IMR-90 (cell line): ENCODE data around the gene RPS6KA5. TPM values are rescaled to one million over a fixed set of nuclear protein-coding genes. Genes with fewer than 3 reads are reported as not detected.
A peak's percentile ranks its signal among the peaks of the same experiment; 100 is the strongest.

Experiments used
- ATAC-seq: fragments of 200-7000 bp; cut with Tn5 transposase; 2 replicates; pipeline ENCODE4 v1.9.1; 2020; ENCODE audit warnings: low read depth, mild to moderate bottlenecking, moderate library complexity
- BruUV-seq: library from RNA; stranded (reverse); fragments of 400-500 nt; replicated peaks from 2 replicates; lab custom pipeline; 2021; lab: Mats Ljungman, UMichigan
- CTCF ChIA-PET: fragments of 300-600 bp; formaldehyde crosslinking; extraction: SDS; loops from one replicate; lab custom pipeline; 2021; ENCODE audit warnings: antibody characterized with exemption; lab: Yijun Ruan, JAX
- POLR2A ChIA-PET: fragments of 300-600 bp; sonication (Branson Sonifier 250); formaldehyde crosslinking; loops from one replicate; lab custom pipeline; 2022; ENCODE audit warnings: antibody characterized with exemption; ENCODE audit not compliant: unreplicated experiment; lab: Charles Lee
- DNase-seq: peaks from one replicate; pipeline ENCODE4 v3.0.0; 2013
- H2AFZ ChIP-seq: replicated peaks from 2 replicates; pipeline ENCODE3; 2013; ENCODE audit warnings: low read length, mild to moderate bottlenecking; ENCODE audit not compliant: poor library complexity
- H2AK5ac ChIP-seq: 2 replicates; pipeline ENCODE4 v1.6.1; 2013; ENCODE audit warnings: low read depth, low read length, inconsistent platforms
- H2AK9ac ChIP-seq: replicated peaks from 2 replicates; pipeline ENCODE3; 2013; ENCODE audit warnings: mild to moderate bottlenecking, low read depth, low read length, moderate library complexity; ENCODE audit not compliant: poor library complexity
- H2BK120ac ChIP-seq: 2 replicates; pipeline ENCODE4 v1.6.1; 2013; ENCODE audit warnings: low read depth, low read length, inconsistent platforms
- H2BK15ac ChIP-seq: 3 replicates; pipeline ENCODE4 v1.6.1; 2013; ENCODE audit warnings: low read depth, low read length, inconsistent platforms
- H2BK20ac ChIP-seq: 2 replicates; pipeline ENCODE4 v1.6.1; 2013; ENCODE audit warnings: low read depth, mild to moderate bottlenecking, inconsistent platforms, low read length, moderate library complexity
- H2BK5ac ChIP-seq: 2 replicates; pipeline ENCODE4 v1.6.1; 2013; ENCODE audit warnings: mild to moderate bottlenecking, low read depth, low read length, inconsistent platforms; ENCODE audit not compliant: poor library complexity, severe bottlenecking
- H3K14ac ChIP-seq: replicated peaks from 2 replicates; pipeline ENCODE4 v1.6.1; 2013; ENCODE audit warnings: low read depth, low read length, inconsistent platforms
- H3K18ac ChIP-seq: 2 replicates; pipeline ENCODE4 v1.6.1; 2013; ENCODE audit warnings: low read depth, low read length, control low read depth
- H3K23ac ChIP-seq: 2 replicates; pipeline ENCODE4 v1.6.1; 2013; ENCODE audit warnings: low read depth, low read length, inconsistent platforms
- H3K27ac ChIP-seq: 2 replicates; pipeline ENCODE4 v1.5.1; 2013; ENCODE audit warnings: mild to moderate bottlenecking, control low read depth, low read length; ENCODE audit not compliant: insufficient read depth
- H3K27me3 ChIP-seq: 2 replicates; pipeline ENCODE4 v1.6.1; 2013; ENCODE audit warnings: low read length; ENCODE audit not compliant: control insufficient read depth, insufficient read depth
- H3K36me3 ChIP-seq: 2 replicates; pipeline ENCODE4 v1.6.1; 2013; ENCODE audit warnings: low read length, mixed read lengths; ENCODE audit not compliant: control insufficient read depth, insufficient read depth
- H3K4ac ChIP-seq: 2 replicates; pipeline ENCODE4 v1.6.1; 2013; ENCODE audit warnings: low read depth, low read length, inconsistent platforms
- H3K4me1 ChIP-seq: 2 replicates; pipeline ENCODE4 v1.6.1; 2013; ENCODE audit warnings: low read length, mixed read lengths; ENCODE audit not compliant: control insufficient read depth, insufficient read depth
- H3K4me2 ChIP-seq: 2 replicates; pipeline ENCODE4 v1.6.1; 2013; ENCODE audit warnings: low read depth, mild to moderate bottlenecking, control low read depth, low read length, moderate library complexity
- H3K4me3 ChIP-seq: 2 replicates; pipeline ENCODE4 v1.5.1; 2013; ENCODE audit warnings: low read depth, mild to moderate bottlenecking, control low read depth, low read length, moderate library complexity; ENCODE audit not compliant: insufficient read depth
- H3K56ac ChIP-seq: 2 replicates; pipeline ENCODE4 v1.6.1; 2013; ENCODE audit warnings: low read length, inconsistent platforms; ENCODE audit not compliant: insufficient read depth; ENCODE audit errors: extremely low read depth
- H3K79me1 ChIP-seq, 2 experiments: 2 replicates each; pipeline ENCODE4 v1.6.1; 2013; ENCODE audit warnings: low read length in 2 of 2, inconsistent platforms in 1 of 2, low read depth in 1 of 2
- H3K9ac ChIP-seq: 2 replicates; pipeline ENCODE4 v1.6.1; 2013; ENCODE audit warnings: low read depth, low read length, control low read depth
- H3K9me1 ChIP-seq: 2 replicates; pipeline ENCODE4 v1.6.1; 2013; ENCODE audit warnings: low read length, inconsistent platforms; ENCODE audit not compliant: insufficient read depth
- H3K9me3 ChIP-seq: 2 replicates; pipeline ENCODE4 v1.6.1; 2013; ENCODE audit warnings: low read length; ENCODE audit not compliant: control insufficient read depth, insufficient read depth
- H4K20me1 ChIP-seq: 2 replicates; pipeline ENCODE4 v1.6.1; 2013; ENCODE audit warnings: low read length, inconsistent platforms; ENCODE audit not compliant: insufficient read depth
- H4K5ac ChIP-seq: 2 replicates; pipeline ENCODE4 v1.6.1; 2013; ENCODE audit warnings: mild to moderate bottlenecking, low read depth, low read length, control low read depth
- H4K8ac ChIP-seq, 2 experiments: 2 replicates each; pipeline ENCODE4 v1.6.1; 2013; ENCODE audit warnings: low read depth in 2 of 2, low read length in 2 of 2, control low read depth in 1 of 2, inconsistent platforms in 1 of 2
- H4K91ac ChIP-seq: 2 replicates; pipeline ENCODE4 v1.6.1; 2013; ENCODE audit warnings: low read depth, low read length, inconsistent platforms; ENCODE audit not compliant: insufficient read depth
- MAFK ChIP-seq: IDR thresholded peaks from 2 replicates; pipeline ENCODE4 v1.6.1; 2012; ENCODE audit warnings: low read depth, low read length, improper control_type of control experiment
- SMC3 ChIP-seq: fragments of 150-350 bp; IDR thresholded peaks from 2 replicates; pipeline ENCODE4 v1.6.1; 2016; ENCODE audit warnings: low read depth, mild to moderate bottlenecking, antibody characterized with exemption, low read length, moderate library complexity
- WGBS, 2 experiments: methylation state at CpG; one replicate each; pipeline versions ENCODE4 v1.1.5 to v1.1.7; 2013; ENCODE audit warnings: missing lambda C conversion rate in 2 of 2; ENCODE audit not compliant: insufficient read length in 1 of 2; ENCODE audit errors: extremely low coverage in 2 of 2; 5-methylcytosine and 5-hydroxymethylcytosine counted together
- dilution Hi-C: fragments of 300-500 bp; cut with HindIII; formaldehyde crosslinking; loops from one replicate; pipeline ENCODE4 v1.14.3; 2018; ENCODE audit warnings: low sequenced_read_pairs; ENCODE audit not compliant: unreplicated experiment
- in situ Hi-C: fragments of 300-500 bp; cut with MboI; formaldehyde crosslinking; loops from 3 replicates; pipeline ENCODE4 v1.14.3; 2019; ENCODE audit warnings: low sequenced_read_pairs, inconsistent platforms, mixed read lengths
- intact Hi-C: fragments of 100-400 bp; cut with micrococcal nuclease; formaldehyde crosslinking; loops from 2 replicates; pipeline ENCODE4 v1.10.0; 2022
- polyA plus RNA-seq, 3 experiments: library from polyadenylated mRNA; depleted of rRNA; stranded (reverse); fragments of >200 nt; gene quantifications; 2 replicates each; pipeline ENCODE4 v1.2.3, GENCODE V29; 2012; ENCODE audit warnings: low replicate concordance in 1 of 3
- total RNA-seq: library from RNA; depleted of rRNA; stranded (reverse); fragments of >200 nt; gene quantifications from 2 replicates; pipeline ENCODE4 v1.2.3, GENCODE V29; 2012

Gene RPS6KA5
- total and polyA plus RNA-seq, 2 of the 4 experiments (the other 2 are of a cell fraction): 0.36 TPM

DNA sequence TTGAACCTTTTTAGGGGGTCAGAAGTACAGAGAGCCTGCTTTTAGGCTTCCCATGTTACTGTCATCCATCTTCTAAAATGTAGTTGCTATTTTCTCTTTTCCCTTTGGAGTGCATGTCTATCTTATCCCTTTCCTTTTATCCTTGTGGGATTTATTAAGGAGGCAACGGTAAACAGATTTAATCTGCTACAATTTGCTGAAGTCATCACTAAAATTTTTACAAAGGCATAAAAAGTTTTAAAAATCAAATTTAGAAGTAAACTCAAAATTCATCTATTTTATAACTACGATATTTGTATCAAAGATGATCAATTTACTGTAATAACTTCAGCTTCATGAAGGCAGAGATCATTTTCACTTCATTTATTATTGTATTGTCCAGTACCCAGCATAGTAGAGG lies 118.7 kb downstream of the RPS6KA5 start:
- Histone ChIP-seq H3K27ac (no peak overlapping the region), H4K20me1 (no peaks in the 10 kb centered on the region), H2BK120ac (no peak overlapping the region), H3K4me2 (no peak overlapping the region), H3K4me1 (no peaks in the 10 kb centered on the region), H3K9me3 (peaks cover 3% of the 10 kb centered on the region; the same call in 1 of the 2 replicates), H4K91ac (no peak overlapping the region), H3K4me3 (no peak overlapping the region), H3K23ac (no peak overlapping the region), H2AK9ac (no peak overlapping the region), H3K36me3 (no peaks in the 10 kb centered on the region), H2BK20ac (no peak overlapping the region), H2AFZ (no peak overlapping the region), H2AK5ac (no peak overlapping the region), H4K8ac (no peak overlapping the region), H3K4ac (no peak overlapping the region), H3K14ac (no peak overlapping the region), H2BK5ac (no peak overlapping the region), H3K9ac (no peak overlapping the region), H2BK15ac (no peak overlapping the region), H3K79me1 (no peaks in the 10 kb centered on the region), H3K9me1 (no peaks in the 10 kb centered on the region), H4K5ac (no peak overlapping the region), H3K18ac (no peak overlapping the region), H3K27me3 (no peaks in the 10 kb centered on the region), H3K56ac (no peak overlapping the region)
- intact Hi-C loops: no loop called here
- WGBS, 2 experiments: no CpG with 5 or more reads among the region's 2 CpGs
- ATAC-seq (no peak), DNase-seq (no peak)
- BruUV-seq: no TSS peak
- in situ Hi-C loops: no loop called here
- dilution Hi-C loops: no loop called here
- TF ChIP-seq MAFK: peak; percentile 76
- no peak for TF ChIP-seq SMC3
- POLR2A ChIA-PET: no interaction called here
- CTCF ChIA-PET: no interaction called here
